ENCODE data around the gene CHIC2.

- TF ChIP-seq POLR2A (IDR thresholded peaks at IDR 0.05) (no peak), CTCF (IDR thresholded peaks at IDR 0.05) (no peak)
Measured at GRCh38 chr4:54090404-54090803, 26.0 kb upstream of the CHIC2 start.

Data from body of pancreas (tissue), 4 donors.